GM19043 (cell line): Measurements from ENCODE around the gene ATP5MG.

ENCODE experiments used
- ATAC-seq: cut with Tn5 transposase; IDR thresholded peaks from one replicate; pipeline ENCODE4 v1.9.1; 2021; ENCODE audit warnings: low read depth; ENCODE audit not compliant: unreplicated experiment

The ATP5MG gene

GRCh38 chr11:118439646-118440045 is 38.2 kb downstream of the ATP5MG start:
- no peak for ATAC-seq

GRCh38 chr11:118441770-118442275 is 40.4 kb downstream of the ATP5MG start:
- no peak for ATAC-seq

GRCh38 chr11:118442301-118442700 is 40.9 kb downstream of the ATP5MG start:
- no peak for ATAC-seq

- ATAC-seq = no peak
Measured at GRCh38 chr11:118442908-118443589, 41.6 kb downstream of the ATP5MG start.

- no peak for ATAC-seq
Measured at GRCh38 chr11:118443590-118444218, 42.3 kb downstream of the ATP5MG start.

GRCh38 chr11:118447423-118447822 is 46.0 kb downstream of the ATP5MG start:
- ATAC-seq = no peak

GRCh38 chr11:118448294-118448693 is 46.9 kb downstream of the ATP5MG start:
- peak; percentile 94 for ATAC-seq

- no peak for ATAC-seq
Measured at GRCh38 chr11:118449316-118449918, 48.0 kb downstream of the ATP5MG start.

- no peak for ATAC-seq
Measured at GRCh38 chr11:118450451-118450850, 49.0 kb downstream of the ATP5MG start.
